GM19043 (cell line): ENCODE measurements around the gene KRT2.

Experiments
- ATAC-seq: cut with Tn5 transposase; IDR thresholded peaks from one replicate; pipeline ENCODE4 v1.9.1; 2021; ENCODE audit warnings: low read depth; ENCODE audit not compliant: unreplicated experiment

Gene KRT2

DNA sequence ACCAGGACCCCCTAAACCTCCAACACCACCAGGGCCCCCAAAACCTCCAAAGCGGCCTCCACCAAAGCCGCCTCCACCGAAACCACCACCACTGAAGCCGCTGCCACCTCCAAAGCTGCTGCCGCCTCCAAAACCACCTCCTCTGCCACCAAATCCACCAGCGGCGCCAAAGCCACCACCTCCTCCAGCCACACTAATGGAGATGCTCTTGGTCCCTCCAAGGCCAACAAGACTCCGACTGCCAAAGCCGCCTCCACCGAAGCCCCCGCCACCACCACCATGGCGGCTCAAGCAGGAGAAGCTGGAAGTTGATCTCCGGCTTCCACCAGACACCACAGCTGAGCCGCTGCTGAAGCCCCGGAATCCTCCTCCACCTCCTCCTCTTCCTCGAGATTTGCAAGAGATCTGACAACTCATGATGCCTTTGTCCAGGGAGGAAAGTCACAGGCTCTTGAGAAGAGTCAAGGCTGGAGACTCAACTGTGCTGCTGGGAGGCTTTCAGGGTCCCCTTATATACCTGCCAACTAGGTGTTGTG lies at the start of gene KRT2:
Gene KRT2, minus strand, starts transcription at position 486 of the 536 bp plus-strand sequence. Its CDS starts 69 bp downstream, at position 417.
- ATAC-seq, result no peak

DNA sequence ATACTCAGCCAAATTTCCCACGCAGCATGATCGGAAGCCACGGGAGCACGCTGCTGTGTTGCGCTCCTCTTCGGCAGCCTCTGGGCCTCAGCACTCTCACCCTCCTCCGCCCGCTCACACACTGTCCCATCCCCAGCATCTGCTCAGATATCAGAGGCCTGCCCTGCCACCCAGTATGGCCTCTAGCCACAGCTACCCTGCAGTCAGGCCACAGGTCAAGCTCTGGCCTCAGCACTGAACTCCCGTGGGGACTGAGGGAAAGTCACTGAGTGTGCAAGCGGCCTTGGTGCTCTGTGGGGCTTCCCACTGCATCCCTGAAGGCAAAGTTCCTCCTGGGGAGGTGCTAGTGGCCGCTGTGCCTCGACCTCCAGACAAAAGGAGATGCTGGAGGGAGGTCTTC lies 49.3 kb upstream of the KRT2 start:
- ATAC-seq, result no peak

DNA sequence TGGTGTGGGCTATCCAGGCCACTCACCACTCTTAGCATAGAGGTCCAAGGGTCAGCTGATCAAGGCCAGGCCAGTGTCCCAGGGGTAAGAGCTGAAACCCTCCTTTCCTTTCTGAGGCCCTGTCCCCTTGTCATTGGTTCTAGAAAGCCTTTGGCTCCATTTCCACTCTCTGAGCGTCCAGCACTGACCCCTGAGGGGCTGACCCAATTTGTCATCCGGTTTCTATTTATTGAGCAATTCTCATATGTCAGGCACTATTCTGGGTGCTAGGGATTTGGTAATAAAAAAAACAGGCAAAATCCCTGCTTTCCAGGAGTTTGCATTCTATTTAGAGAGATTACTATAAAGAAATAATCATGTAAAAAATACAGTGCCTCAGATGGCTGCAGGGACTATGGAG lies 47.9 kb upstream of the KRT2 start:
- no peak for ATAC-seq

DNA sequence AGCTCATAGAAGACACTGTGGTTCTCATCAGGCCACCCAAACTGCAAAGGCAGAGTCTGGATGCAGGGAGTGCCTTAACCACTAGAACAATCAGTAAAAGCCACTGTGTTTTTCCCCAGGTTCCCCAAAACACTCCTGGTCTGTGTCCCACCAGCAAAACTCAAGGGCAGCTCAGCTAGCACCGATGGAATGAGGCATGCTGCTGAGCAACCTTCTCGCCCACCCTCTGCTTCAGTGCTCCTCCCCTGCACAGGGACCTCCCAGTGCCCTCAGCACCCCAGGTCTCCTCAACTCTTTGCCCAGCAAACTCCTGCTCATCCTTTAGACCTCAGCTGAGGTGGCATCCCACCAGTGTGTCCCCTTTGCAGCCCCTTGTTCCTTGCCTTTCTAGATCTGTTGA lies 47.4 kb upstream of the KRT2 start:
- ATAC-seq, result no peak

DNA sequence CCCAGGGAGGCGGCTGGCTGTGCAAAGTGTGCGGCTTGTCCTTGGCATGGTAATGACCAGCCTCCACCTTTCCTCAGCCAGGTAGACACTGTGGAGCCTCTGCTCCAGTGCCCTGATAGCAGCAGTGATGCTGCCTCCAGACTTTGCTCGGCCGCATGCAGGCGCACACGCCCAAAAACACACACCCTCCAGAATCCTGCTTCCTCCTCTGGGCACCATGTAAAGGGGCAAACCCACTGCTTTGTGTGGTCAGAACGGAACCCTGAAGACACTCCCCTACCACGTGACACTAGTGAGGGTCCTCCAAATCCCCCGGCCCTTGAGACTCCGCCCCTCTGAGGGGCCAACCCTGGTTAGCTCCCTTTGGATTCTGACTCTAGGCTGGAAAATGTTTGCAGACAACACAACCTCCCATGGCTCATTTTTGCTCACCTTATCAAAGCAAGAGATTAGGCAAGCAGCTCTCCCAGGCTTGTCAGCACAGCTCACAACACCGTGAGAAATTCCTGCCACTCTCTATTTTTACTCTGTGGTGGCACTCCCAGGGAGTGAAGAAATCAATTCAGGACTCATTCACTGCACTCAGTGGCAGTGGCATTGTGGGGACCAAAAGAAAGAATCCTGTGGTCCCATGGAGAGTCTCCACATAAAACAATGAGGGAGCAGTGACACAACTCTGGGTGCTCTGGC lies 46.8 kb upstream of the KRT2 start:
- ATAC-seq, result no peak

DNA sequence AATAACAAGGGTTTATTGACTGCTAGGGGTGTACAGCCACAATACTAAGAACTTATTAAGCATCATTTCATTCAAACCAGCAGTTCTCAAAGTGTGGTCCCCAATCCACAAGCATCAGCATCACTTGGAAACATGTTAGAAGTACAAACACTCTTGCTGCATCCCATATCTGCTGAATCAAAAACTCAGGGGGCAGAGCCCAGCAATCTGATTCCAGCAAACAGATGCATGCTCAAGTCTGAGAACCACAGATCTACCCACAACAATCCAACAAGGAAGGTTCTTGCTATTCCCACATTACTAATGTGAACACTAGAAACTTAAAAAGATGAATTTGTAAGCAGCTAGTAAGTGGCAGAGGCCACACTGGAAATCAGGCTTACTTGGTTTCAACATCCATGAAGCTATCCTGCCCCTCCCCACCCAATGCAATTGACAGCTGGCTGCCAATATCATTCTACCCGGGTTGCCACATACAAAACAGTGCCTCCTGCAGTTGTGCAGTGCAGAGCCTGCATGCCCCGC lies 45.1 kb upstream of the KRT2 start:
- no peak for ATAC-seq

DNA sequence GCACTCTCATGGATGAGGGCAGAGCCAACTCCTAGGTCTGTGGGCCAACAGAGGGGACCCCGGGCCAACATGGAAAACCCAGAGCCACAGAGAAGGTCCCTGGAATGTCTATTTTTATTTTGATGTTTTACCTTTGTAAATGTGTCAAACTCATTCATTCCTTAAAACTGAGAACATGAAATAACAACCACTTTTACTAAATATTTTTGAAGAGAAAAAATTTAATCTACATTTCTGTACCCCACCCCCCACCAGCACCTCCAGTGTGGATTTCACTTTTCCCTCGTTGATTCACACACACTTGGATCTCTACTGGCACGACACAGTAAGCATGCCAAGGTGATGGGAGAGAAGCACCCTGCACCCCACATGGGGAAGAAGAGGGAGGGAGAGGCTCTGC lies 44.6 kb upstream of the KRT2 start:
- no peak for ATAC-seq

DNA sequence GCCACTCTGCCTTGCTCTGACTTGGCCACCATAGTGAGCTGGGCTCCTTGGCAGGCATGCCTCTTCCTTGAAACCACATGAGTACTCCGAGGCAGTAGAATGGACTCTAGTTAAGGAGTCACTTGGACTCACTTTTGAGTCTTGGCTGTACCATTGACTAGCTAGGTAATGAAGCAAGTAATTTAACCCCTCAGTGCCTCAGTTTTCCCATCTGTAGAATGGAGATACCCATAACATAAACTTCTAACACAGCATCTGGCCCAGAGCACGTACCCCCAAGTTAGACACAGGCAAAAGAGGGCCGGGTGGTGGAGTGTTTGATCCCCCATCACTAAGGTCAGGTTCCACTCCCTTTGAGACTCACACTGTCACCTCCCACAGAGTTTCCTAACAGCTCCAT lies 43.0 kb upstream of the KRT2 start:
- ATAC-seq, result no peak

DNA sequence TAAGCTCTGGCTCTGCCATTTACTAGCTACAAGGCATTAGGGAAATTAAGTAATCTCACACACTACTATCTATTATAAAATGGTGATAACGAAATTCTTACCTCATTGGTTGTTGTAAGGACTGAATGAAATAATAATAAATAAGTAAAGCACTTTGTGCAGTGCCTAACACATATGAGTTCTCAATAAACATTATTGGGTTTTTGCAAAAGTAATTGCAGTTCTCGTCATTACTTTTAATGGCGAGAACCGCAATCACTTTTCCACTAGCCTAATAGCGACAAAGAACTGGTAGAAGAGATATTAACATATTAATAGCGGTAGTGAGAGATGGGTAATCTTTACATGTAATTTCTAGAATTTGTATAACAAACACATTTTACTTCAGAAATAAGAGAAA lies 42.1 kb upstream of the KRT2 start:
- ATAC-seq, result no peak

DNA sequence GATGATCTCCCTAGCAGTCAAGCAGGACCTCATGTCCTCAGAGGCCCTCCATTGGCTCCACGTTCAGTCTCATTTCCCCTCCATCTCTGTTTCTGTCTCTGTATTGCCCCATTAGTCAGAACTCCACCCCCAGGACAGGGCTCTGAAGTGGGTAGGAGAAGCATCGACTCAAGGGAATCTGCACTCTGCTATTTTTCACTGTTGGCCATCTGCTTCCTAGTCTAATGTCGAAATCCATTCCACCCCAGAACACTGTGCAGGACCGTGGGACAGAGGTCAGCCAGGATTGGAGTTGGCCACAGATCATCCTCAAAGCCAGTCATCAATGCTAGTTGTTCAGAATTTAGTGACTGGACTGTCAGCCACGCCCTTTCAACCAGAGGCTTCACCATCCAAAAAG lies 41.2 kb upstream of the KRT2 start:
- no peak for ATAC-seq

DNA sequence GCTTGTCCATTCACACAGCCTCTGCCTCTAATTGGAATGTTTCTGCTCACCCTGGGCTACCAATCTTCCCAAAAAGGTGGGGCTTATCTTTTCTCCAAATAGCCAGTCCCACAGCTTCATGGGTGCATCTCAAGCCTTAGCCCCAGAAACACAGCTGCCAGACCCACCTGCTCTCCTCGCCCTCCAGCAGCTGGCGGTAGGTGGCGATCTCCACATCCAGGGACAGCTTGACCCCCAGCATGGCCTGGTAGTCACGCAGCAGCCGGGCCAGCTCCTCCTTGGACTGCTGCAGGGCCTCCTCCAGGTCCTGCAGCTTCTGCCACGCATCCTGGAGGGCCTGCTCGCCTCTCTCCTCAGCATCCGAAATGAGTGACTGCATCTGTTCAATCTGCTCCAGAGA lies 40.2 kb upstream of the KRT2 start:
- ATAC-seq, result no peak

DNA sequence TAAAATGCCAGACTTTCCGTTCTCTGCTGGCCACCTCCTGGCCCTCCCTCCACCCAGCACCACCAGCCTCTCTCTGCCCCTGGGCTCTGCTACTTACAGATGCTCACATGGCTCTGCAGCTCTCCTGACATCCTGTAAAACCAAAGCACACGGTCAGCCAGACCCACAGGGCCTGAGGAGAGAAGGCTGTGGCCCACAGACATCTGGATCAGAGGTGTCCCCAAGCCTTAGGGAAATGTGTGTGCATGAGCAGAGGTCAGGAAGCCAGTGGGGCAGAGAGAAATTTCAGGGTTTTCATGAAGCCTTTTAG lies 39.8 kb upstream of the KRT2 start:
- ATAC-seq, result no peak

DNA sequence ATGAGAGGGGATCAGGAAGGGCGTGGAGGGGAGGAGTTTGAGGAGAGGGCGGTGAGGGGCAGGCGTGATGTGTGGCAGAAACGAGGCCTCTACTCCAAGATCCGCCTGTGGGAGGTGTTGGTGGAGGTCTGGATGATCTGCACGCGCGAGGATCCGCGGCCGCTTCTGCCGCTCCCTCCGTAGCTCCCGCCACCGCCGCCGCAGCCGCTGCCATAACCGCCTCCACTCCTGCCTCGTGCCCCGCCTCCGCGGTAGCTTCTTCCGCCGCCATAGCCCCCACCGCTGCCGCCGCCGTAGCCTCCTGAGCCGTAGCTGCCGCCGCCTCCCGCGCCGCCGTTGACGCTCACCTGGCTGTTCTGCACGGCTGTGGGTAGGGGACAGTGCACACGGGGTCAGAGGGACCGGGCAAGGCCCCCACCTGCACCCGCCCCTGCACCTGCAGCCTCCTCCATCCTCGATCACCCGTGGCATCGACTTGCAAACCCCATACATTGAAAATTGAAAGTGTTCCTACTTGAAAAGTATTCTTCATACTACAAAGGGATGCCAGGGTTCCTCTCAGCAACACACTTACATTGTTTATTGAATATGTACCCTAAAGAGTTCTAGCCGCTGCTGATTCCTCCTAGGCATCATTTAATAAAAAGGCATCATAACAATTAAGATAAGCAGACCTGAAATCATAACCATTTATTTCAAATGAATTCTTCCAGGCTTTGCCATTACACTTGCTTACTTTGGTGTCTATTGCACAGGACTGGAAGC lies 39.2 kb upstream of the KRT2 start:
- no peak for ATAC-seq

DNA sequence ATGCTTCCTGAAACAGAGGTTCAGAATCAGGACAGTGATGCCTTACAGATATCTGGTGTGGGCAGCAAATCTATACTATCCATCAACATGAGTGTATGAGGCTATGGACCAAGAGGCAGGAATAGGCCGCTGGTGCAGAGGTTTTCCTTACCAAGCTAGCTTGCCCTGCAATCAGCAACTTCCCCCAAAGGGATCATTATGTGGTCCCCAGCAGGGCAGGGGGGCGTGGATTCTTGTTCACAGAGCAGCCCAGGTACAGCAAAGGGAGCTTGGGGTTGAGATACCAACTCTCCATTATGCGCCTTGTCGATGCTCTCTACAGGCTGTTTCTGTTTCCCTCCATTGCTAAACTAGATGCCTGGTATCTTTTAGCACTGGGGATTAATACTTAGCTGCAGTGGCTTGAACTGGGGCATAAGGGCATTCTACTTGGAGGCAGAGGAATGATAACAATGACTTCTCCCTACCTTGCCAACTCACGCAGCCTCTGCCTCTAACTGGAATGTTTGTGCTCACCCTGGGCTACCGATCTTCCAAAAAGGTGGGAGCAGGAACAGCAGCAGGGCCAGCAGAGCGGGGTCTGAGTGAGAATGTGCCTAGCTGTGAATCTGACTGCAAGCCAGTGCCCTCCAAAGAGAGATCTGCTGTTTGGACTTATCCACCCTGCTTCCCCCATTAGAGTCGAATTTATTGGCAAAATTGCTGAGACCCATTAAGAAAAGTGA lies 38.5 kb upstream of the KRT2 start:
- ATAC-seq, result no peak

DNA sequence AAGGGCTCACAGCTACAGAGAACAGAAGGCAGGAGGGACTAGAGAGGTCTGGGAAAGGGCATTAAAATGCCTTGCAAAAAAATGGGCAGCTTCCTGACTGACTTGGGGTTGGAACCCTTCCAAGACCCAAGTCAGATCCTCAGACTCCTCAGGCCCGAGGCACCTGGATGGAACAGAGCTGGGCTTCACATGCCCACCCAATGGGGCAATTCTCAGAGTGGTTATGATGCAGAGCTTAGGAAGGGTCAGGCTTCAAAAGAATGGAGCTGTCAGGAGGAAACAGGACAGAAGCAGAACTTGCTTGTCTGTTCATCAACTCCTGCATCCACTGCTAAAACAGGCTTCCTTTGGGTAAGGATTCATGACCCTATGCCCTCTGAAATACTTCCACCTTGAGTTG lies 37.9 kb upstream of the KRT2 start:
- no peak for ATAC-seq

DNA sequence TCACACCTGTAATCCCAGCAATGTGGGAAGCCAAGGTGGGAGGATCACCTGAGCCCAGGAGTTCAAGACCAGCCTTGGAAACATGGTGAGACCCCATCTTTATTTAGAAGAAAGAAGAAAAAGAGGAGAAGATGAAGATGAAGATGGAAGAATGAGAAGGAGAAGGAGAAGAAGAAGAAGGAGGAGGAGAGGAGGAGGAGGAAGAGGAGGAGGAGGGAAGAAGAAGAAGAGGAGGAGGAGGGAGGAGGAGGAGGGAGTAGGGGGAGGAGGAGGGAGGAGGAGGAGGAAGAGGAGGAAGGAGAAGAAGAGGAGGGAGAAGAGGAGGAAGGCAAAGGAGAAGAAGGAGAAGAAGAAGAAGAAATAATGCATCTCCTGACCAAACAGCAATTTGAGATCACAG lies 37.2 kb upstream of the KRT2 start:
- no peak for ATAC-seq

DNA sequence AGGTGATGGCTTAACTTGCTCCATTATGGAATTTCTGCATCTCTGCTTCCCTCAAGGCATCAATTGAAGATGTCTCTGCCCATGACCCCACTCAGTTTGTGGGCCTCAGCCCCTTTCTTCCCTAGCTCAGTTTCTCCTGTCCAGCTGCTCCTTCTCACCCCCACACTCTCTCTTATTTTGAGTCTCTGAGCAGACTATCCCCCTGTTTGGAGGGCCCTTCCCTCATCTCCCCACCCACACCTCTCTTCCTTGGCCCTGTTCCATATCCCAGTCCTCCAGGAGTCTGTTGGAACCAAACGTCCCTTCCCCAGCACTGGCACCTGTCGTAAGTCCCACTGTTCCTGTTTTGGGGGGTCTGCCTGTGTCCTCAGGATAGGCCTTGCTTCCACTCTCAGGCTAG lies 36.5 kb upstream of the KRT2 start:
- no peak for ATAC-seq

DNA sequence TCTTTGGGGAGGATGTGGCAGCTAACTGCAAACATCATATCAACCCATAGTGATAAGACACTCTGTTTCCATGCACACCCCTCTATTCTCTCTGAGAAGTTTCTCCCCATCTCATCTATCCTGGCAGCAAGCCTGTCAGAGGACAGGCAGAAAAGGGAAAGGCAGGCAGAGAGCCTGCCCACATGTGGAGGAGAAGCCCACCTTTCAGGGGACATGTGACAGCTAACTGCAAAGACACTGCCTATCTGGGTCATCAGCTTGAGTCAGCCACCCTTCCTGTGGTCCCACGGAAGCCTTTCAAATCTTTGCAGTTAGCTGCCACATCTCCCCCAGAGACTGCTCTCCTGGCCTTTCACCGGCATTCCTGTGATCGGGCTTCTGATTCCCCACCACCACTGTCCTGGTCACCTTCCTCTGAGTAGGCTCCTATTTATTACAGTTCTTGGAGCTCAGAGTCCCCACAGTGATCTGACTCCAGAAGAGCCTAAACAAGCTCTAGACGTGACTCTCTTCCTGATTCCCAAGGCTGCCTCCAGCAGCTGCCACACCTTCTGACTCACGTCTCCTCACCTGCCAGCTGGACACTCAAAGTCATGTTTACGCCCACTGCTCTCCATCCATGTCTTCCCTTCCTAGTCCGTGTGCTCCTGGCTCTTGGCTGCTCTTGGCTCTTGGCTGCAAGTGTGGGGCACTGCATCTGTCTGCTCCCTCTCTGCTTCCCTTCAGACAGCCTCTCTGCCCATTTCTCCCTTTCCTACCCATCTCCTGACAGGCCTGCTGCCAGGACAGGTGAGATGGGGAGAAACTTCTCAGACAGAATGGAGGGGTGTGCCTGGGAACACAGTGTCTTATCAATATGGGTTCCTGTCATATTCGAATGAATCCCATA lies 35.7 kb upstream of the KRT2 start:
- ATAC-seq, result no peak

DNA sequence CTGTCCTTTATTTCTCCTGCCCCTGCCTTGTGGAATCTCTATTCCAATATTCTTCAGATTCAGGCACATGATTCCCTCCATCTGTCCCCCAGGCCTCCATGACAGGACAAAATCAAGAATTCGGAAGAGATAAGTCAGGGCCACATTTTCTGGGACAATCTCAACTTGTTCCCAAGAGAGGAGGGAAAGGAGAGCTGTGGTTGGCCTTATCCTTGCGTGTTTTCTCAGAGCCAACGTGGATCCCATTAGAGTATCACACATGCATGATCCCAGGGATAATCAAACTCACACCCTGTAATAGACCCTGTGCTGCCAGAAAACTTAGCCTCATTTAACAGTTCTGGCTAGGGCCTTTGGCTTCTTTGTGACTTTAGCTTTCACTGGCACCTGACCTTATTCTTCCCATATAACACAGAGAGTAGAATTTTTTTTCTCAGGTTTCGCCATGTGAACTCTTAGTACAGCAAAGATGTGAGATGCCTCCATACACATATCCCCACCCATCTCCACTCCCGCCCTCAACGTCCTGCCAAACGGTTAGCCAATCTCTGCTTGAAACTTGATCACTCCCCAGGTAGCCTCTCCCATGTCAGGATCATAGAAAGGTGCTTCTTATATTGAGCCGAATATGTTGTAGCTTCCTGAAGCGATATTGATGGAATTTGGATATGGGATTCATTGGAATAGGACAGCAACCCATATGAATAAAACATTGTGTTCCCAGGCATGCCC lies 34.9 kb upstream of the KRT2 start:
- no peak for ATAC-seq

DNA sequence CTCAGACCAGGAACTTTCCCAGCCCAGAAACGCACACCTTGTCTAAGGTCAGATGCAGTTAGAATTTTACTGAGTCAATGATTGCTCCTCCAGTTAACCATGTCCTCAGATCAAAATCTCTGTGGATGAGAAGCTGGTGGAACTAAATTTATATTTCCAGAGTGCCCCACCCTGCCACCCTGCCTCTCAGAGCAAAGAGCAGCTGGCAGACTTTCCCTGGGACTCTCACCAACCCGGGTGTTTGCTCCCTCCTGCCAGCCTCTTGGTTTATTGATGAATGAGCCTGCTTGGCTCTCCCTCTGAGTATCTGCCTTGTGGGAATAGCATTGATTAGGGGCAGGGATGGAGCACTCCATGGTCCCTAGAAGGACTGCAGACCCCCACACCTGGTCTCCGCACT lies 34.1 kb upstream of the KRT2 start:
- no peak for ATAC-seq
